Endodermal cell (in vitro differentiated cells): ENCODE data around the gene C1QL4. TPM values are rescaled to one million over a fixed set of nuclear protein-coding genes. Genes with fewer than 3 reads are reported as not detected.

Experiments used
- DNase-seq: peaks from one replicate; pipeline ENCODE4 v3.0.0-alpha.2; 2017
- H3K27ac ChIP-seq: 2 replicates; pipeline ENCODE4 v1.5.1; 2013; ENCODE audit warnings: mild to moderate bottlenecking, low read depth, low read length, moderate library complexity
- H3K27me3 ChIP-seq: 2 replicates; pipeline ENCODE4 v1.6.1; 2013; ENCODE audit warnings: mild to moderate bottlenecking, low read length, moderate library complexity; ENCODE audit not compliant: insufficient read depth, control insufficient read depth, poor library complexity, severe bottlenecking
- H3K36me3 ChIP-seq: 2 replicates; pipeline ENCODE4 v1.7.0; 2013; ENCODE audit warnings: mild to moderate bottlenecking, low read length, moderate library complexity; ENCODE audit not compliant: control insufficient read depth, insufficient read depth
- H3K4me1 ChIP-seq: one replicate; pipeline ENCODE4 v1.7.0; 2013; ENCODE audit warnings: low read length; ENCODE audit not compliant: control insufficient read depth, insufficient read depth
- H3K4me3 ChIP-seq: 2 replicates; pipeline ENCODE4 v1.5.1; 2013; ENCODE audit warnings: mild to moderate bottlenecking, low read length, moderate library complexity
- H3K9ac ChIP-seq: 2 replicates; pipeline ENCODE4 v1.6.1; 2013; ENCODE audit warnings: mild to moderate bottlenecking, low read length, moderate library complexity; ENCODE audit not compliant: poor library complexity, severe bottlenecking; ENCODE audit errors: extremely low read depth
- H3K9me3 ChIP-seq: 2 replicates; pipeline ENCODE4 v1.6.1; 2013; ENCODE audit warnings: mild to moderate bottlenecking, low read length, moderate library complexity; ENCODE audit not compliant: control insufficient read depth
- H3K27ac Mint-ChIP-seq: 2 replicates; pipeline ENCODE4 v1.8.0; 2020; ENCODE audit warnings: mixed read lengths
- H3K27me3 Mint-ChIP-seq: 2 replicates; pipeline ENCODE4 v1.8.0; 2021; ENCODE audit warnings: mild to moderate bottlenecking, mixed read lengths; ENCODE audit not compliant: insufficient read depth
- H3K36me3 Mint-ChIP-seq: 2 replicates; pipeline ENCODE4 v1.8.0; 2020; ENCODE audit warnings: low read depth, mixed read lengths
- H3K4me1 Mint-ChIP-seq: 2 replicates; pipeline ENCODE4 v1.8.0; 2020; ENCODE audit warnings: mixed read lengths
- H3K4me3 Mint-ChIP-seq: 2 replicates; pipeline ENCODE4 v1.8.0; 2020; ENCODE audit warnings: mild to moderate bottlenecking, moderate library complexity, mixed read lengths
- H3K9me3 Mint-ChIP-seq: 2 replicates; pipeline ENCODE4 v1.8.0; 2020; ENCODE audit warnings: mild to moderate bottlenecking, mixed read lengths
- CTCF ChIP-seq: fragments of 200-600 bp; sonication (generic); conservative IDR thresholded peaks from 2 replicates; pipeline ENCODE4 v1.5.0; 2021; ENCODE audit warnings: antibody characterized with exemption, mild to moderate bottlenecking
- WGBS, 2 experiments: methylation state at CpG; one replicate each; pipeline versions ENCODE4 v1.1.5 to v1.1.7; 2013; ENCODE audit warnings: missing lambda C conversion rate in 2 of 2, mixed read lengths in 1 of 2; ENCODE audit not compliant: insufficient coverage in 1 of 2, insufficient read length in 1 of 2; 5-methylcytosine and 5-hydroxymethylcytosine counted together
- total RNA-seq, 2 donors: library from RNA; stranded (reverse); fragmentation: NEBNext Ultra II Directional in 1 of 2; extraction: Animal tissue kit (Norgen Biotek cat#: 25700) in 1 of 2; gene quantifications; 2 replicates in 1 of 2; 3 replicates in 1 of 2; pipeline ENCODE4 v1.2.1, GENCODE V29; 2021

C1QL4 gene
- total RNA-seq, 2 donors from 2014 or later, result 0.20 to 0.38 TPM

DNA sequence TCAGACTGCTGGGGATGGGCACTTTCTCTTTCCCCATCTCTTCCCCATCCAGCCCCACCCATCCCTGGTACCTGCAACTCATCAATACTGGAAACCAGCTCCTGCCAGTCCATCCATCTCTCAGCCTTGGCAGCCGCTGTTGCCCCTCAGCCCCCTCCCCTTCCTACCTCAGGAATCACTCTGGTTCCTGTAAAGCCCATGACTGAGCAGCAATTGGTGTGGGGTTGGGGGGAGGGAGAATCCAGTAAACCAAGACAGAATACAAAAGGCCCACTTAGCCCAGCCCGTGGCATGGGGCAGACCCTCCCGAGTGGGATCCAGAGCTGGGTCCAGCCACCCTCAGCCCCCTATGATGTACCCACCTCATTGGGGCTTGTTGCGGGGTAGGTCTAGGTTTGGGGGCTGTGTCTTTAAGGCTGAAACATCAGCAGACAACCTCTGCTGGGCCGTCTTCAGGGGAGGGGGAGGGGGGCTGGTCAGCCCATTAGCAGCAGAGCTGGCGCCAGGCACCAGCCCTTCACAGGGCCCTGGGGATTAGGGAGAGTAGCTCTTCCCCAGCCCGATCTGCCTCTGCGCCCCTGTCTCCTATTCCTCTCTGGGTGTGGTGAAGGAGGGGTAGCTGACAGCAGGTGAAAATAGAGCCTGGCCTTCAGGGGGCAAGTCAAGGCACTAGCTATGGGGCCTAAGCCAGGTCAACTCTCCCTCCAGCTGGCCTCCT lies 42.7 kb downstream of the C1QL4 start:
- H3K4me3 Mint-ChIP-seq, result no peak overlapping the region
- peak; percentile 69 for DNase-seq
- no peaks in the 10 kb centered on the region for H3K36me3 Mint-ChIP-seq
- peaks cover 89% of the 10 kb centered on the region for H3K27me3 Mint-ChIP-seq
- H3K9me3 ChIP-seq, result no peaks in the 10 kb centered on the region
- H3K9me3 Mint-ChIP-seq, result no peaks in the 10 kb centered on the region
- H3K4me1 ChIP-seq, result no peaks in the 10 kb centered on the region
- H3K4me1 Mint-ChIP-seq, result peaks cover 3% of the 10 kb centered on the region
- peaks cover 70% of the 10 kb centered on the region for H3K27me3 ChIP-seq
- H3K9ac ChIP-seq, result no peak overlapping the region
- no peak overlapping the region for H3K27ac Mint-ChIP-seq
- no peaks in the 10 kb centered on the region for H3K36me3 ChIP-seq
- TF ChIP-seq CTCF, result no peak
- no peak overlapping the region for H3K27ac ChIP-seq
- 72 to 73% methylated on average over 3 to 8 of the region's 8 CpGs for WGBS, 2 experiments
- no peak overlapping the region for H3K4me3 ChIP-seq

DNA sequence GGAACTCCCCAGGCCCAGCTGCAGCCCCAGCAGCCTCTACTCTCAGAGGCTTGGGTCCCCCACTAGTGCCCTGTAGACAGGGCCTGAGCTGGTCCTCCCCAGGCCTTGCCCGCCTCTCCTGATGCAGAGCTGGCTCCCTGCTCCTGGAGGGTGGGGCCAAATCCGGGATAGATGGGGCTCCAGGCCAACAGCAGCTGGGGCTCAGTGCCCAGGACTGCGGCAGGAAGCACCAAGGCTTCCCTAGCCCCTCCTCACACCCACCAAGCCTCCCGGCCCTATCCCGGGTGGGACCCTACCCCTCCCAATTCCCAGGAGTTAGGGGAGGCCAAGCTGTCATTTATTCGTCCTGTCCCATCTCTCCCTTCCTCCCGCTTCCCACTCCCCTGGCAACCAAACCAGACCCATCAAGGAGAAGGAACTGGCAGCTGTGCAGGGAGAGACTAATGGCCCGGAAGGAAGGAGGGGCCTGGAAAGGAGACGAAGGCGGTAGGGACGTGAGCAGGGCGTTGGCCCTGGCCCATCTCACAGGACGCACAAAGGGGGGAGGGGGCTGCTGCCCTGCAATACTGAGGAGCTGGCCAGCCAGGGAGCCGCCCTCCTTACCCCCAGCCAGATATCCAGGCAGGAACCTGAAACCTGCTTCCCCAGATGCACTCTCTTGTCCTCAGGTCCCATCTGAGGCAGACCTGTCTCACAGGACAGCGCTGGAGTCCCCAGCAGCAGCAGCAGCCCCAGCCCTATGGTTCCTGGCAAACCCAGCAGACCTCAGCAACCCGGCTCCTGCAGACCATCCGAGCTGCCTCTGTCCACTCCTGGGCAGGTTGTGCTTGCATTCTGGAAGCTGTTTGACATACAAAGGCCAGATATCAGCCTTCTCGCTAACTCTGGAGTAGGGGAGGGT lies 43.7 kb downstream of the C1QL4 start:
- Mint-ChIP-seq H3K36me3 (no peaks in the 10 kb centered on the region), H3K27ac (no peak overlapping the region), H3K4me3 (no peak overlapping the region), H3K27me3 (peaks cover 82% of the 10 kb centered on the region), H3K9me3 (no peaks in the 10 kb centered on the region), H3K4me1 (peaks cover 3% of the 10 kb centered on the region)
- Histone ChIP-seq H3K36me3 (no peaks in the 10 kb centered on the region), H3K4me3 (no peak overlapping the region), H3K9me3 (no peaks in the 10 kb centered on the region), H3K9ac (no peak overlapping the region), H3K27me3 (peaks cover 62% of the 10 kb centered on the region), H3K4me1 (no peaks in the 10 kb centered on the region), H3K27ac (no peak overlapping the region)
- DNase-seq, result peak; percentile 81
- no peak for TF ChIP-seq CTCF
- WGBS, 2 experiments, result 39 to 47% methylated on average over 8 to 18 of the region's 18 CpGs

GRCh38 chr12:49292729-49293055 lies 44.3 kb downstream of the C1QL4 start:
- peaks cover 3% of the 10 kb centered on the region for H3K4me1 Mint-ChIP-seq

More at GRCh38 chr12:49292729-49293055, 44.3 kb downstream of the C1QL4 start:
- Mint-ChIP-seq H3K4me3 (no peak overlapping the region), H3K27me3 (peaks cover 79% of the 10 kb centered on the region), H3K36me3 (no peaks in the 10 kb centered on the region), H3K9me3 (no peaks in the 10 kb centered on the region), H3K27ac (no peak overlapping the region)
- Histone ChIP-seq H3K36me3 (no peaks in the 10 kb centered on the region), H3K27ac (no peak overlapping the region), H3K27me3 (peaks cover 56% of the 10 kb centered on the region), H3K9me3 (no peaks in the 10 kb centered on the region), H3K9ac (no peak overlapping the region), H3K4me1 (no peaks in the 10 kb centered on the region), H3K4me3 (no peak overlapping the region)
- TF ChIP-seq CTCF, result no peak
- 76 to 79% methylated on average over 6 to 7 of the region's 7 CpGs for WGBS, 2 experiments
- DNase-seq, result no peak
